HG03520 (cell line): ENCODE data around the gene WASF2.
"Not testable (repeated sequence)": the region's sequence is repeated elsewhere in the genome, so short reads cannot be mapped to it uniquely, and the experiment has no call there.

Source experiments
- ATAC-seq: cut with Tn5 transposase; IDR thresholded peaks from one replicate; pipeline ENCODE4 v1.9.1; 2021; ENCODE audit warnings: mild to moderate bottlenecking, moderate library complexity; ENCODE audit not compliant: unreplicated experiment

Gene WASF2

DNA sequence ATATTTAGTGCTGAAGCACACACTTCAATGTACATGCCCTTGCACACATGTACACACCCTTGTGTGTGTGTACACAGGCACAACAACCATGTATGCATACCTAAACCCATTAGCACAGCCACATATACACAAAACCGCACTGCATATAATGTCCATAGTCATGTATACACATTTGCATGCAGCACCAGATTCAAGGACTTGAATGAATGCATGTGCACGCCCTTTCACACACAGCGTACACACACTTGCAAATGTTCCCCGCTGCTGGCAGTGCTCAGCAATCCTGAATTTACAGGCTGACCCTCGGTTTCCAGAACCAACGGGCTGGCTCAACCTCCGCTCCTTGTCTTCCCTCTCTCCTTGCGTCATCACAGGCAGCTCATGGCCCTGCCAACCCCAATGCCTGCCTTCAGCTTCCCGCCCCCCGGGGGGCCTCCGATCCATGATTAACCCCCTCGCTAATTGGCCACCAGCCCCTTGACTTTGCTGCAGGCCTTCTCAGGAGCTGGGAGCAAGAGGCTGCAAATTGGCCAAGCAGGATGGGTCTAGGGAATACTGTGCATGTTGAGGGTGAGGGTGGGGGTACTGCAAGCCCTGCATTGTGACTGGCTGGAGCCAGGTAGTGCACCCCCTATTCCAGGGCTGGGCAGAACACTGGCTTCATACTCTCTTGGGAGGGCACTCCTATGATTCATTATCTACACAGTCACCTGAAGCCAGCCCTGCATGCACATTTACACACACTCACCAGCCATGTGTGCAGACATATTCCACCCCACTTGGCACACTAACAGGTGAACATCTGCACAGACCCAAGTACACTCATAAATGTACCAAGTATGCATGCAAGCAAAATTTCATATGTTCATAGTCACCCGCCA is 89.6 kb downstream of the WASF2 start:
- ATAC-seq = no peak

DNA sequence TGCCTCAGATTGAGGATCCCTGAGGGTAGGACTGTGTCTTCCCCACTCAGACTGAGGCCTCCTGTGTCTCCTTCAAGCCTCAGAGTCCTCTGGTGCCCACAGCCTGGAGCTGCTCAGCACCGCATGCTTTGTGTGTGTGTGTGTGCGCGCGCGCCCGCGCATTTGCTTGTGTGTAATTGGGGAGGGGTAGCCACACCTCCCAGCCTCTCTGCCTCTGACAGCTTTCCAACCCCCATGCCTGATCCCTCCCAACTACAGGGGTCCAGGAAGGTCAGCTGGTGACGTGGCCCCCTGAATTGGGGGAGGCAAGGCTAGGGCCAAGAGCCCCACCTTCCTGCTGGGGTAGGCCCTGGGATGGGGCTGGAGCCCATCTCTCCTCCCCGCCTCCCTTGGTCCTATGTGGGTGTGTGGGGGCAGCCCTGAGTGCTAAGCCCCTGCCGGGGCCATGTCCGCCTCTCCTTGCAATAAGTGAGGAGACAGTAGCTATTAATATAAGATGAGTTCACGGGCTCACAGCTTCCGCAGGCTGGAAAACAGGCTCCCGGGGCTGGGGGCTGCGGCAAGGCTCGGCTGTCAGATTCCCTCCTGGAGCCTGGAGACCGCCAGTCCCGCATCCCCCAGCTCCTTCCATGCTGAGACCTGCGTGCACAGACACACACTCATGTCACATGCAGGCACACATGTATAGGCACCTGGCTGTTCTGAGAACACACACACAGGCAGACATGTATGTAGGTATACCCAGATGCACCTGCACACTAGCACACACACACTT is 90.5 kb downstream of the WASF2 start:
- no peak for ATAC-seq

DNA sequence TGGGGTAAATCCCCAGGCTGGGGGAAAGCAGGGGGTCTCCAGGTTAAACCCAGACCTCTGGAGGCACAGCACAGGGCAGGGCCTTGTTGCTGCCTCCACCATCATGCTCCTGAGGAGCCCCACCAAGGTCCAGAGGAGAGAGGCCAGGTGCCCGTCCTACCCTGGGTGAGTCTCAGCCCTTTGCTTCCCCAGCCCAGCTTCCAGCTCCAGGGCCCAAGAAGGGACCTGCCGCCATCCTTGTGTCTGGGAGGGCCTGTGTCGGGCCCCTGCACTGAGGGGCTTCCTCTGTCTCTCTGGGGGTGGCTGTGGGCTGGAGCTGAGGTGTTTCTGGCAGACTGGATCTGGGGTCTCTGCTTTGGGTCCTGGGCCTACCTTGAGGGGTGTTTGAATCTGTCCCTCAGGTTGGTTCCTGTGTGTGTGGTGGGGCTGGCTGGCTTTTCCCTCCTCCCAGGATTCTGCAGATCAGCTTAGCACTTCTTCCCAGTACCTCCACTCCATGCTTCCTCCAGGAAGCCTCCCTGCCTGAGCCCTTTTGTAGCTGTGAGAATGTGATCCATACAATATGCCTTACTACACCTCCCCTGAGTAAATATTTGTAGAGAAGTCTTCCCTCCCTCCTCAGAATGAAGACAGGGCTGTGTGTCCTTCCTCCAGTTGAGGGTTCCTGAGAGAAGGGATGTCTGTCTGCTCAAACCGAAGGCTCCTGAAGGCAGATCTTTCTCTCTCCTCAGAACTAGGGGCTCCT is 91.4 kb downstream of the WASF2 start:
- ATAC-seq = no peak

DNA sequence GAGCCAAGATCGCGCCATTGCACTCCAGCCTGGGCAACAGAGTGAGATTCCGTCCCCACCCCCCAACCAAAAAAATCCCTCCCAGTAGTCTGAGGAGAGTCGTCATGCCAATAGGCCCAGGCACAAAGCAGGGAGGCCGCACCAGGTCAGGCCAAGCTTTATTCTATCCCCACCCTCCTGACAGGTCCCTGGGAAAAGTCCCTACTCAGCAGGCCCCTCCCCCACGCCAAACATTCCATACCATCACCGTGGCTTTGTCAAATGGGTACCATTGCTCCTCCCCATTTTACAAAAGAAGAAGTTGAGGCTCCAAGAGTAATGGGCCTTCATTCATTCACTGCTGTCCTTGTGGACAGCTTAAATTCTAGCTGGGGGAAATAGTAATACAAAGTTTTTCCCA is 92.2 kb downstream of the WASF2 start:
- no peak for ATAC-seq

DNA sequence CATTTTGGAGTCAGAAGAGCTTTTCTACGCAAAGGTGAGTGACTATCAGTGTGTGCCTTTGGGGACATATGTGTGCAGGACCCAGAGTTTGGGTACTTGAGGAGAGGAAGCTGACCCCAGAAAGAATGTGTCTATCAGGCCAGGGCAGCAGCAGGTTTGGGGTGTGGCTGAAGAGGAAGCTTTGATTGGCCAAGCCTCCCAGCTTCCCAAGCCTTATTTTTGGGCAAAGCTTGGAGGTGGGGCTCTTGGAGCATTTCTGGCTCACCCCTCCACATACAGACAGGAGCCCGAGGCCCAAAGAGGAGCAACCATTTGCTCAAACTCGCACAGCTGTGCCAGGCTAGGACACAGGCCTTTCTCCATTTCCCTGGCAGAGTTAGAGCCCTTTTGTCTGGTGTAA is 92.9 kb downstream of the WASF2 start:
- ATAC-seq = no peak

DNA sequence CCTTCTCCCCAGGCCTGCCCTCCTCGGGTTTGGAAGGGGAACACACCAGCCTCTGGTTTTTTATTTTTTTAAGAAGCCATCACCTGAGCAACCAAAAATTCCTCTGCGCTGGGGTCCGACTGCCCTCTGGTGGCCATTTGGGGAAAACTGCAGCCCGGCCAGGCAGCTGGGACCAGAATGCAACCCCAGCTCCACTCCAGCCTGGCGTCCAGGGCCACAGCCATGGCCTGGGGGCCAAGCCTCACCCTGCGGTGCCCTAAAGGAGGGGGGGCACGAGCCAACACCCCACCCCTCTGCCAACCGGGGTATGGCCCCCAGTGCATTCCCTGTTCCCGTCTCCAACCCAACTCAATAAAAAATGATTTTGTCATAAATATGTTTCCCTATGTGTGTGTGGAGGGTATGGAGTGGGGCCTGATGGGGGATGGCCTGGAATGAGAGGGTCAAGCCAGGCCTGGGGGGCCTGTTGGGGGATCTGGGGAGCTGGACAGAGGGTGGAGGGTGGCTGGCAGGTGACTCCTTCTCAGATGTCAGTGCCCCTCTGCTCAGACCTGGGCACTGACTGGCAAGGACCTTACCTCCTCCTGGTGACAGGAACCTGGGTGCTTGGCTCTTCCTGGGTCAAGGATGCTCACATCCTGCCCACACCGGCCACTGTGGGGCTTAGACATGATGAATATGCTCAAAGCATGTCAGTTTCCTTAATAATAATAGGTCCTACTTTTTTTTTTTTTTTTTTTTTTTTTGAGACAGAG is 94.3 kb downstream of the WASF2 start:
- no peak for ATAC-seq

DNA sequence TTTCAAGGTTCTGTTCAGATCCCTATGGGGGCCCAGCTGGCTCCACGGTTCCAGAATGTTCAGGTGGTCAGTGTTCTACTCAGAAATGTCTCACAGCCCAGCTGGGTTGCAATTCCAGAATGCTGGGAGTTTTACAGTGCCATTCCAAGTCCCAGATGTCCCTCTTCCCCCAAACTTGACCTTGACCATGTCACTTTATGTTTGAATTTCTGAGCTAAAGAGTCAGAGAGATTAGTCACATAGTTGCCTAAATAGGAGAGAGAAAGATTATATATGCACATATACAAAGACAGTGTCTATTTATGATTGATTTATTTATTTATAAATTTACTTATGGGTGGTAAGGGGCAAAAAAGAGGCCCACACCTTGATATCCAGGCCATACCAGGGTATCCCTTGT is 95.0 kb downstream of the WASF2 start:
- no peak for ATAC-seq

DNA sequence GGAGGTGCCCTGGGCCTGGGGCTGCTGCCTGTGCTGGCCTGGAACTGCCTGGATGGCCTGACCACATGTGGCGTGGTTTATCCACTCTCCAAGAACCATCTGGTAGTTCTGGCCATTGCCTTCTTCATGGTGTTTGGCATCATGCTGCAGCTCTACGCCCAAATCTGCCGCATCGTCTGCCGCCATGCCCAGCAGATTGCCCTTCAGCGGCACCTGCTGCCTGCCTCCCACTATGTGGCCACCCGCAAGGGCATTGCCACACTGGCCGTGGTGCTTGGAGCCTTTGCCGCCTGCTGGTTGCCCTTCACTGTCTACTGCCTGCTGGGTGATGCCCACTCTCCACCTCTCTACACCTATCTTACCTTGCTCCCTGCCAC is 95.7 kb downstream of the WASF2 start:
- no peak for ATAC-seq

DNA sequence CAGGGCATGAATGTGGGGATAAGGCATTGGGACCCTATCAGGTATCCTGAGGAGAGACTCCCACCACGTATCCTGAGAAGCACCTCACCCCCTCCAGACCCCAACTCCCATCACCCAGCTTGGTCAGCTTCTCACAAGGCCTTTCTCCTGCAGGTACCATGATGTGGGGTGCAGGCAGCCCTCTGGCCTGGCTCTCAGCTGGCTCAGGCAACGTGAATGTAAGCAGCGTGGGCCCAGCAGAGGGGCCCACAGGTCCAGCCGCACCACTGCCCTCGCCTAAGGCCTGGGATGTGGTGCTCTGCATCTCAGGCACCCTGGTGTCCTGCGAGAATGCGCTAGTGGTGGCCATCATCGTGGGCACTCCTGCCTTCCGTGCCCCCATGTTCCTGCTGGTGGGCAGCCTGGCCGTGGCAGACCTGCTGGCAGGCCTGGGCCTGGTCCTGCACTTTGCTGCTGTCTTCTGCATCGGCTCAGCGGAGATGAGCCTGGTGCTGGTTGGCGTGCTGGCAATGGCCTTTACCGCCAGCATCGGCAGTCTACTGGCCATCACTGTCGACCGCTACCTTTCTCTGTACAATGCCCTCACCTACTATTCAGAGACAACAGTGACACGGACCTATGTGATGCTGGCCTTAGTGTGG is 96.2 kb downstream of the WASF2 start:
- ATAC-seq = no peak

DNA sequence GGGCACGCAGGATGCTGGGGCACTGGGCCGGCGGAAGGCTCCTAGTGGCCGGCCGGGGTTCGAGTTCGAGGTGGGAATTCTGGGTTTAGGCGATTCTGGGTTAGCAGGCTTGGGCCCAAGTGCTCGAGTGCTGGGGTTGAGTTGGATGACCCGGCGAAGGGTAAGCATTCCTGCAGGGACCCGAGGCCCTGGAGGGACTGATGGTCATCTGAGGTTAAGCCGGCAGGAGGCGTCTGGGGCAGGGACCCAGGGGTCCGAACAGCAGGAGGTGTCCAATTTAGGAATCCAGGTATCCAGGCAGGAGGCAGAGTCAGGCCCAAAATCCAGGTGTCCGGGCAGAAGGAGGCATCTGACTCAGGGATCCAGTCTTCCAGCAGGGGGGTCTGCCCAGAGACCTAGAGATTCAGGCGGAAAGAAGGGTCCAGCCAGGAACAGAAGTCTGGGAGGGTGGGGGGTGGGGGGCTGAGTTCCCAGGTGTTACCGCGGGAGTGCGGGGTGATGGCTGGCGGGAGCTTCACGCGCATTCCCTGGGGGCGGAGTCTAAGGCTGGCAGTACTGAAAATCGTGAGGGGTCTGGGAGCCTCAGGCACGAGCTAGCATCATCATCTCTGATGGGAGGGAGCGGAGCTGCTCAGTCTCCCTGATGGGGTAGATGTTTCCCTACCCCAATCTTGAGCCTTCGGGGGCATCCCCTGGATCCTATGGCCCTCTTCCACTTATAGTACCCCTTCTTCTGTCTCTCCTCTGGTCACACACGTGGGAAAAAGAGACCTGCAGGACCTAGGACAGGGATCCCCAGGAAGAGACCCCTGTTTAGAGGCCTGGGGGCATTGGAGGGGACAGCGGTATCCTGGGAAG is 97.0 kb downstream of the WASF2 start:
- ATAC-seq = no peak

DNA sequence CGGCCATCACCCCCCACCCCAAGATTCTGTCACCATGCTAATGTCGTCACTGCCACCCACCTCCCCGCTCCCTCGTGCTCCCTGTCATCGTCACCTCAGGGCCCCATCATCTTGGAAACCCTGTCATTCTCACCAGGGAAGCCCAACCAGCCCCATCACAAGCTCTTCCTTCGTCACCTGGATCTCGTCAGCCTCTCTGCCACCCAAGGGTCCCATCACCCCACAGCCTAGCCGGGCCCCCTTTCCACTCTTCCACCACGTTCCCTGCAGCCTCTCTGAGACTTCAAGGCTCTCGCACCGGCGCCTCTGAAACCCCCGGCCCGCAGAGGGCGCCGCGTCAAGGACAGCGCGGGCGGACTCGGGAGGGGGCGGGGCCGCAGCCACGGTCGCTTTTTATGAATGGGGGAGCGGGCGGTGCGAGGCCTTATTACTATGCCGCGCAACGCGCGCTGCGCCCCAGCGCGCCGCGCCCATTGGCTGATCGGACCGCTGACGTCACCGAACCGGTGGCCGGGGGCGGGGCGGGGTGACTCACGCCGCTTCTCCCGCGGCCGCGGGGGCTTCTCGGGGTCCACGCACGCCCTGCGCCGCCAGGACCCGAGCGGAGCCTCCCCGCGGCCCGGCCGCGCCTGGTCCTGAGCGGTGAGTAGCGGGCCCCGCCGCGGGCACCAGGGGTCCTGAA is 97.7 kb downstream of the WASF2 start, which contains the start of gene GPR3:
Gene GPR3, plus strand, starts transcription at position 527 of the 682 bp plus-strand sequence. CDS start 1,177 bp downstream, outside the sequence.
- peak; percentile 71 for ATAC-seq

DNA sequence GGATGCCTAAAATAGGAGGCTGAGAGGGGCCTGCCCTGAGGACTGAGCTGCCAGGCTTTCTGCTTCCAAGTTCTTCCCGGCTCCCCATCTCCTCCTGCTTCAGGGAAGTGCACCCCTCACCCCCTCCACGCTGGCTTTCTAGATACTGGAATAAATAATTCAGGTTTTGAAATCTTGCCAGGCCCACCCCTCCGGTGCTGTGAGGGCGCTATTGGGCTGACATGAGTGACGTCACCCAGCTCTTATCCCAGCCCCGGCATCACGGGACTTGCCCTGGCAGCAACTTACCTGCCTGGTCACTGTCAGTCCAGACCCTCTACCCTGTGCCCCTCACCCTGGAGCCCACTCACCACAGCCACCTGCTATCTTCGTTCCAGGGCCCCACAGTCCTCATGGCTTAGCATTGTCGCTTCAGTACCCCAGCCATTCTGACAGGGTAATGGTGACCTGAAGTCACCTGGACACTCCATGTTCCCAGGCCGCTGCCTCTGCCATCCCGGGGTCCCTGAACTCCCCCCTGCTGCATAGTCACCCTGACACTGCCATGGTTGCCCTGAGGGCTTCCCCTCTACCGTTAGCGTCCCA is 98.4 kb downstream of the WASF2 start:
- no peak for ATAC-seq

DNA sequence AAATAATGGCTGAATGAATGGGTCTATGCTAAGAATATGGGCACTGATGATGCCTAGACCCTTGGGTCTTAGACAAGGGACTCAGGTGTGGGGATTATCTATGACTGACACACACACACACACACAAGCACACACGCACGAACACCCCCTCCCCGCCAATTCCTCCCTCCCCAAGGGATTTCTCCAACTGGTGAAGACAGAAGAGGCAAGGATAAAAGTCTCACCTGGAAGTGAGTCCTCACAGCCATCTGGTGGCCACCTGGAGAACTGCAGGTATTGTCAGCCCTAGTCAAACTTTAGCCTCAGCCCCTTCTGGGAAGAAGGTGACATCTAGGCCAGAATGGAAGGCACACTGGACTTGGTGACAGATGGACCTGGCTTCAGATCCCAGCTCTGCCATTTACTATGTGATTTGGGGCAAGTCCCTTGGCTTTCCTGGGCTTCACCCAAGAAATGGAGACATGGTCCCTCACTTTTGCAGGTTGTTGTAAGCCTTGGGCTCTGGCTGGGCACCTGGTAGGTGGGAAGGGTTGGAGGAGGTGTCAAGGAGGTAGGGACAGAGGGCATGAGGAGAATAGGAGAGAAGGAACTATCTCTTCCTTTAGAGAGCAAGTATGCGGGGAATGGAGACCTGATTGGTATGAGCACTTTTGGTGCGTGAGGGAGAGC is 101.5 kb downstream of the WASF2 start:
- ATAC-seq = no peak

DNA sequence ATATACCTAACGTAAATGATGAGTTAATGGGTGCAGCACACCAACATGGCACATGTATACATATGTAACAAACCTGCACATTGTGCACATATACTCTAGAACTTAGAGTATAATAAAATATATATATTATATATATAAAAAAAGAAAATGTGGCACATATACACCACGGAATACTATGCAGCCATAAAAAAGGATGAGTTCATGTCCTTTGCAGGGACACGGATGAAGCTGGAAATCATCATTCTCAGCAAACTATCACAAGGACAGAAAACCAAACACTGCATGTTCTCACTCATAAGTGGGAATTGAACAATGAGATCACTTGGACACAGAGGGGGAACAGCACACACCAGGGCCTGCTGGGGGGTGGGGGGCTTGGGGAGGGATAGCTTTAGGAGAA is 105.2 kb downstream of the WASF2 start:
- not testable (repeated sequence) for ATAC-seq

DNA sequence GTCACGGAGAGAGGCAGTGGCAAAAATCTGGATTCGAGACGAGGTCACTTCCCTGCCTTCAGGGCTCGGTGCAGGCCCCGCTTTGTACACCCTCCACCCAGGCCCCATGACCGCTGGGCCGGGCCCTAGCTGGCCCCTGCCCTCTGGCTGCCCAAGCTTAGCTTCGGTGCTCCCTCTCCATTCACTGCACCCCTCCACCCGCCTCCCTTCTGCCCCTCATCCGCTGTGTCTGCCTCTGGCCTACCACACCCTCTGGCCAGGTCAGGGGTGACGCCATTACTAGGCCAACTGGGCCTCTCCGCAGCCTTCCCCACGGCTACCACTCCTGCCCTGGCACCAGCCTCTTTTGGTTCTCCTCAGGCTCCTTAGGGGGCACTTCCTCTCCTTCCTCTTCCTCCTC is 106.3 kb downstream of the WASF2 start:
- ATAC-seq = no peak

DNA sequence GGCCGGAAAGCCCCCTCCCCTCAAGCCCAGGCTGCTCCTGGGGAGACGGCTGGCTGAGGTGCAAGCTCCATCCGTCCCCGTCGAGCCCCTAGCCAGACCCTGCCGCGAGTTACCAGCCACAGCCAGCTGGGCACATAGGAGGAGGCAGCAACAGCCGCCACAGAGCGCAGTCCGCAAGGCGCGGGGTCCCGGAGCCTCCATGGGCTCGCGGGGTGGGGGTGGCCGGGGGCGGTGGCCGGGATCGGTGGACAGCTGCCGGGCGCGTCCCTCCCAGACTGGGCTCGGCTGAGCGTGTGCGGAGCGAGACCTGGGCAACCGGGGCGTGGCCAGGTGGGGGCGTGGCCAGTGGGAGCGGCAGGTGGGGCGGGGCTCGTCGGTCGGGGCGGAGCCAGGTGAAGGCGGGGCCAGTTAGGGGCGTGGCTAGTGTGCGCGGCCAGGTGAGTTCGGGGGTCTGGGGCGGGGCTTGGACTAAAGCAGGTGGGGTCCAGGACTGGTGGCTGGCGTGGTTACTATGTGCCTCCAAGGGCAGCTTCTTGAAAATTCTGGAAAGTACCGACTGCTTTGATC is 106.8 kb downstream of the WASF2 start, which contains the start of gene CD164L2:
Gene CD164L2, minus strand, starts transcription at position 295 of the 567 bp plus-strand sequence. Its CDS starts 94 bp downstream, at position 201.
- ATAC-seq = no peak
